ENCODE results near the gene PKHD1. TPM values are rescaled to one million over a fixed set of nuclear protein-coding genes. Genes with fewer than 3 reads are reported as not detected.

Gene PKHD1
- polyA plus RNA-seq, 1 of the 3 experiments (the other 2 are of a cell fraction), result not detected

DNA sequence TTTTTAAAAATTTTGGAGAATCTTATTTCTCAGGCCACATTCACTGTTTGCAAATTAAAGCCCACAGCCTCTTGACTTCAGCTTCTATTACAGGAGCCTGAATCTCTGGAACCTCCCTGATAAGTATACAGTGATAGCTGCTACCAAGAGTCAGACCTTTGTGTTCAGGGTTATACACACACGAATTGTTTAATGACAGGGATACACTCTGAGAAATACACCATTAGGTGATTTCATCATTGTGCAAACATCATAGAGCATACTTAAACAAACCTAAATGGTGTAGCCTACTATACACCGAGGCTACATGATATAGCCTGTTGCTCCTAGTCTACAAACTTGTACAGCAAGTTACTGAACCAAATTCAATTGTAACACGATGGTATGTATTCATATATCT is 473.9 kb downstream of the PKHD1 start:
- Histone ChIP-seq H4K20me1 (ENCODE audit: insufficient read depth) (no peaks in the 10 kb centered on the region), H3K79me2 (ENCODE audit: insufficient read depth) (no peaks in the 10 kb centered on the region; the same call in 1 of the 2 replicates), H3K9ac (no peak overlapping the region), H3F3A (replicated peaks; ENCODE audit: insufficient read depth) (no peaks in the 10 kb centered on the region), H3K36me3 (replicated peaks in 1 of 2; ENCODE audit: control insufficient read depth in 1 of 2, insufficient read depth in 2 of 2, low read length in 1 of 2) (no peaks in the 10 kb centered on the region), H3K9me2 (no peaks in the 10 kb centered on the region), H3K4me1 (ENCODE audit: control insufficient read depth in 1 of 2, insufficient read depth in 2 of 2, low read depth in 1 of 2, low read length in 1 of 2) (peaks cover 3 to 11% of the 10 kb centered on the region in 2 experiments; a peak in 2 of 4 replicates), H2AFZ (ENCODE audit: low read depth) (0 out of 2 replicates have a peak overlapping the region, but pooled peaks have one; percentile 39), H3K9me3 (no peaks in the 10 kb centered on the region), H3K27ac (ENCODE audit: low read depth in 2 of 2, low read length in 1 of 2) (no peak overlapping the region), H3K27me3 (ENCODE audit: insufficient read depth) (no peaks in the 10 kb centered on the region), H3K4me3 (ENCODE audit: low read depth in 2 of 2, low read length in 1 of 2) (no peak overlapping the region), H3K4me2 (no peak overlapping the region)
- no peak for TF ChIP-seq FOXJ3 (CRISPR knock-in tag; IDR thresholded peaks at IDR 0.05)
- TF ChIP-seq TAF1 (IDR thresholded peaks at IDR 0.05; ENCODE audit: borderline replicate concordance, low read depth, low read length), result no peak
- TF ChIP-seq, protein P1, sequence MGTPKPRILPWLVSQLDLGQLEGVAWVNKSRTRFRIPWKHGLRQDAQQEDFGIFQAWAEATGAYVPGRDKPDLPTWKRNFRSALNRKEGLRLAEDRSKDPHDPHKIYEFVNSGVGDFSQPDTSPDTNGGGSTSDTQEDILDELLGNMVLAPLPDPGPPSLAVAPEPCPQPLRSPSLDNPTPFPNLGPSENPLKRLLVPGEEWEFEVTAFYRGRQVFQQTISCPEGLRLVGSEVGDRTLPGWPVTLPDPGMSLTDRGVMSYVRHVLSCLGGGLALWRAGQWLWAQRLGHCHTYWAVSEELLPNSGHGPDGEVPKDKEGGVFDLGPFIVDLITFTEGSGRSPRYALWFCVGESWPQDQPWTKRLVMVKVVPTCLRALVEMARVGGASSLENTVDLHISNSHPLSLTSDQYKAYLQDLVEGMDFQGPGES (IDR thresholded peaks at IDR 0.05; ENCODE audit: low read depth, low read length), result no peak
- TF ChIP-seq RCOR1 (IDR thresholded peaks at IDR 0.05; ENCODE audit: low read length), result no peak
- no peak for TF ChIP-seq CHD2 (IDR thresholded peaks at IDR 0.05; ENCODE audit: low read length, partially characterized antibody)
- no peak for TF ChIP-seq TEAD4 (IDR thresholded peaks at IDR 0.05; ENCODE audit: borderline replicate concordance, insufficient read depth)
- TF ChIP-seq, protein P2, sequence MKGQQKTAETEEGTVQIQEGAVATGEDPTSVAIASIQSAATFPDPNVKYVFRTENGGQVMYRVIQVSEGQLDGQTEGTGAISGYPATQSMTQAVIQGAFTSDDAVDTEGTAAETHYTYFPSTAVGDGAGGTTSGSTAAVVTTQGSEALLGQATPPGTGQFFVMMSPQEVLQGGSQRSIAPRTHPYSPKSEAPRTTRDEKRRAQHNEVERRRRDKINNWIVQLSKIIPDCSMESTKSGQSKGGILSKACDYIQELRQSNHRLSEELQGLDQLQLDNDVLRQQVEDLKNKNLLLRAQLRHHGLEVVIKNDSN (IDR thresholded peaks at IDR 0.05; ENCODE audit: borderline replicate concordance, low read depth), result no peak
- CTCF ChIA-PET, result no interaction called here
- WGBS (ENCODE audit: low lambda C conversion rate), result 58% methylated on average over 3 of the region's 3 CpGs
- no peak for DNase-seq
- POLR2A ChIA-PET, result no interaction called here

GRCh38 chr6:51608932-51609331 is 478.5 kb downstream of the PKHD1 start:
- Histone ChIP-seq H3K79me2 (ENCODE audit: insufficient read depth) (no peaks in the 10 kb centered on the region), H3K9ac (no peak overlapping the region), H2AFZ (ENCODE audit: low read depth) (peak overlapping the region; percentile 74), H3K9me3 (no peaks in the 10 kb centered on the region), H3K27ac (ENCODE audit: low read depth in 2 of 2, low read length in 1 of 2) (peak overlapping the region in 1 of 2 experiments; percentile 92; a peak in 2 of 4 replicates), H3K27me3 (ENCODE audit: insufficient read depth) (no peaks in the 10 kb centered on the region), H3K4me1 (ENCODE audit: control insufficient read depth in 1 of 2, insufficient read depth in 2 of 2, low read depth in 1 of 2, low read length in 1 of 2) (peaks cover 3 to 11% of the 10 kb centered on the region in 2 experiments; a peak in 2 of 4 replicates), H3K36me3 (replicated peaks in 1 of 2; ENCODE audit: control insufficient read depth in 1 of 2, insufficient read depth in 2 of 2, low read length in 1 of 2) (no peaks in the 10 kb centered on the region), H4K20me1 (ENCODE audit: insufficient read depth) (no peaks in the 10 kb centered on the region), H3K9me2 (no peaks in the 10 kb centered on the region), H3F3A (replicated peaks; ENCODE audit: insufficient read depth) (no peaks in the 10 kb centered on the region), H3K4me2 (peak overlapping the region; percentile 42; the same call in 1 of the 2 replicates), H3K4me3 (ENCODE audit: low read depth in 2 of 2, low read length in 1 of 2) (no peak overlapping the region)
- 5% methylated on average over 4 of the region's 4 CpGs for WGBS (ENCODE audit: low lambda C conversion rate)
- DNase-seq, result peak; percentile 40
- ChIA-PET POLR2A (no interaction called here), CTCF (interaction anchor here (0.6 to 2.2 kb wide), 3 partner anchors 10 to 1450 kb away, joined by 3 to 10 read pairs (median 4); no protein-coding TSS in a partner anchor)
- no peak for TF ChIP-seq YY1 (IDR thresholded peaks at IDR 0.05; ENCODE audit: low read depth)
- TF ChIP-seq MEF2A (IDR thresholded peaks at IDR 0.05; ENCODE audit: borderline replicate concordance, low read depth), result no peak
- TF ChIP-seq, protein P3, sequence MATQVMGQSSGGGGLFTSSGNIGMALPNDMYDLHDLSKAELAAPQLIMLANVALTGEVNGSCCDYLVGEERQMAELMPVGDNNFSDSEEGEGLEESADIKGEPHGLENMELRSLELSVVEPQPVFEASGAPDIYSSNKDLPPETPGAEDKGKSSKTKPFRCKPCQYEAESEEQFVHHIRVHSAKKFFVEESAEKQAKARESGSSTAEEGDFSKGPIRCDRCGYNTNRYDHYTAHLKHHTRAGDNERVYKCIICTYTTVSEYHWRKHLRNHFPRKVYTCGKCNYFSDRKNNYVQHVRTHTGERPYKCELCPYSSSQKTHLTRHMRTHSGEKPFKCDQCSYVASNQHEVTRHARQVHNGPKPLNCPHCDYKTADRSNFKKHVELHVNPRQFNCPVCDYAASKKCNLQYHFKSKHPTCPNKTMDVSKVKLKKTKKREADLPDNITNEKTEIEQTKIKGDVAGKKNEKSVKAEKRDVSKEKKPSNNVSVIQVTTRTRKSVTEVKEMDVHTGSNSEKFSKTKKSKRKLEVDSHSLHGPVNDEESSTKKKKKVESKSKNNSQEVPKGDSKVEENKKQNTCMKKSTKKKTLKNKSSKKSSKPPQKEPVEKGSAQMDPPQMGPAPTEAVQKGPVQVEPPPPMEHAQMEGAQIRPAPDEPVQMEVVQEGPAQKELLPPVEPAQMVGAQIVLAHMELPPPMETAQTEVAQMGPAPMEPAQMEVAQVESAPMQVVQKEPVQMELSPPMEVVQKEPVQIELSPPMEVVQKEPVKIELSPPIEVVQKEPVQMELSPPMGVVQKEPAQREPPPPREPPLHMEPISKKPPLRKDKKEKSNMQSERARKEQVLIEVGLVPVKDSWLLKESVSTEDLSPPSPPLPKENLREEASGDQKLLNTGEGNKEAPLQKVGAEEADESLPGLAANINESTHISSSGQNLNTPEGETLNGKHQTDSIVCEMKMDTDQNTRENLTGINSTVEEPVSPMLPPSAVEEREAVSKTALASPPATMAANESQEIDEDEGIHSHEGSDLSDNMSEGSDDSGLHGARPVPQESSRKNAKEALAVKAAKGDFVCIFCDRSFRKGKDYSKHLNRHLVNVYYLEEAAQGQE (IDR thresholded peaks at IDR 0.05; ENCODE audit: low read depth, low read length), result no peak
- TF ChIP-seq SIN3A (IDR thresholded peaks at IDR 0.05; ENCODE audit: borderline replicate concordance, low read depth, low read length), result no peak
- no peak for TF ChIP-seq TCF12 (IDR thresholded peaks at IDR 0.05)
- no peak for TF ChIP-seq TEAD4 (IDR thresholded peaks at IDR 0.05; ENCODE audit: borderline replicate concordance, insufficient read depth)
- peak; percentile 44 for TF ChIP-seq CHD2 (IDR thresholded peaks at IDR 0.05; ENCODE audit: low read length, partially characterized antibody)
- peak; percentile 37; the same call in 1 of the 2 replicates for TF ChIP-seq NRF1 (IDR thresholded peaks at IDR 0.05; ENCODE audit: low read depth, low read length)
- TF ChIP-seq, protein P1 (IDR thresholded peaks at IDR 0.05; ENCODE audit: low read depth, low read length), result no peak
- TF ChIP-seq RCOR1 (IDR thresholded peaks at IDR 0.05; ENCODE audit: low read length), result peak; percentile 85; the same call in 1 of the 2 replicates
- peak; percentile 47; the same call in 1 of the 2 replicates for TF ChIP-seq GATA2 (CRISPR knock-in tag; IDR thresholded peaks at IDR 0.05)
- TF ChIP-seq SMC3 (IDR thresholded peaks at IDR 0.05; ENCODE audit: low read depth, low read length), result no peak
- TF ChIP-seq EP300 (IDR thresholded peaks at IDR 0.05; ENCODE audit: borderline replicate concordance in 1 of 2, low read depth in 1 of 2, low read length in 1 of 2), result peak in 1 of 2 experiments; percentile 45; a peak in 1 of 4 replicates
- no peak for TF ChIP-seq CTCF (IDR thresholded peaks at IDR 0.05)
- TF ChIP-seq NFIC (IDR thresholded peaks at IDR 0.05; ENCODE audit: borderline replicate concordance), result no peak

Measured in SK-N-SH (cell line).